Erythroblast (primary cell): ENCODE measurements around the gene PRKAR2B.
"Not testable (repeated sequence)": the region's sequence is repeated elsewhere in the genome, so short reads cannot be mapped to it uniquely, and the experiment has no call there.

Source experiments
- GATA1 ChIP-seq: IDR thresholded peaks from 2 replicates; pipeline ENCODE4 v1.6.1; 2011; ENCODE audit warnings: low read depth, mild to moderate bottlenecking, control low read depth, low read length, moderate library complexity
- POLR2A ChIP-seq: IDR thresholded peaks from 2 replicates; pipeline ENCODE4 v1.6.1; 2011; ENCODE audit warnings: mild to moderate bottlenecking, low read length

DNA sequence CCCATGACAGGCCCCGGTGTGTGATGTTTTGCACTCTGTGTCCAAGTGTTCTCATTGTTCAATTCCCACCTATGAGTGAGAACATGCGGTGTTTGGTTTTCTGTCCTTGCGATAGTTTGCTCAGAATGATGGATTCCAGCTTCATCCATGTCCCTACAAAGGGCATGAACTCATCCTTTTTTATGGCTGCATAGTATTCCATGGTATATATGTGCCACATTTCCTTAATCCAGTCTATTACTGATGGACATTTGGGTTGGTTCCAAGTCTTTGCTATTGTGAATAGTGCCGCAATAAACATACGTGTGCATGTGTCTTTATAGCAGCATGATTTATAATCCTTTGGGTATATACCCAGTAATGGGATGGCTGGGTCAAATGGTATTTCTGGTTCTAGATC lies 49.2 kb downstream of the PRKAR2B start:
- TF ChIP-seq POLR2A, GATA1: not testable (repeated sequence)
